ENCODE measurements around the gene HPCAL4.

DNA sequence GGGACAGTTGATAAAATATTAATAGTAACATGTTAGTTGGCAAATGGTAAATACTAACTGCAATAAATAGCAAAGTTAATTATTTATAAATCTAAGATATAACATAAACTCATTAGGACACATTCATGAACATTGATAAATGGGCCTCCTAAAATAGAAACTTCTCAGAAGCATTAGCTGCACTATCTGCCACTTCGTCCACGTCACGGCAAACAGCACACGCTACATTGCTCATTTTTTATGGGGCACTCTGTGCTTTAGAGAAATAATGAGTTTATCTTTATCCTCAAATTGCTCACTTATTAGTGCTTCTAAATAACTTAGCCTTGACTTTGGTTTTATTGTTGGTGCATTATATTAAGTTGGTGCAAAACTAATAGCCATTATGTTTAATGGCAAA lies 16.3 kb upstream of the HPCAL4 start:
- no peak for TF ChIP-seq EP300 (IDR thresholded peaks at IDR 0.05; ENCODE audit: low read depth)
- TF ChIP-seq, protein P1, sequence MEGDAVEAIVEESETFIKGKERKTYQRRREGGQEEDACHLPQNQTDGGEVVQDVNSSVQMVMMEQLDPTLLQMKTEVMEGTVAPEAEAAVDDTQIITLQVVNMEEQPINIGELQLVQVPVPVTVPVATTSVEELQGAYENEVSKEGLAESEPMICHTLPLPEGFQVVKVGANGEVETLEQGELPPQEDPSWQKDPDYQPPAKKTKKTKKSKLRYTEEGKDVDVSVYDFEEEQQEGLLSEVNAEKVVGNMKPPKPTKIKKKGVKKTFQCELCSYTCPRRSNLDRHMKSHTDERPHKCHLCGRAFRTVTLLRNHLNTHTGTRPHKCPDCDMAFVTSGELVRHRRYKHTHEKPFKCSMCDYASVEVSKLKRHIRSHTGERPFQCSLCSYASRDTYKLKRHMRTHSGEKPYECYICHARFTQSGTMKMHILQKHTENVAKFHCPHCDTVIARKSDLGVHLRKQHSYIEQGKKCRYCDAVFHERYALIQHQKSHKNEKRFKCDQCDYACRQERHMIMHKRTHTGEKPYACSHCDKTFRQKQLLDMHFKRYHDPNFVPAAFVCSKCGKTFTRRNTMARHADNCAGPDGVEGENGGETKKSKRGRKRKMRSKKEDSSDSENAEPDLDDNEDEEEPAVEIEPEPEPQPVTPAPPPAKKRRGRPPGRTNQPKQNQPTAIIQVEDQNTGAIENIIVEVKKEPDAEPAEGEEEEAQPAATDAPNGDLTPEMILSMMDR (IDR thresholded peaks at IDR 0.05), result no peak
